Astrocyte (in vitro differentiated cells and primary cell): ENCODE data around the gene SLC17A7. TPM values are rescaled to one million over a fixed set of nuclear protein-coding genes. Genes with fewer than 3 reads are reported as not detected.

Source experiments
- DNase-seq: peaks from one replicate; pipeline ENCODE4 v3.0.0-alpha.2; 2010; ENCODE audit warnings: low read depth
- FAIRE-seq: peaks from 2 replicates; lab custom pipeline; 2011; peaks lifted over from hg19 to GRCh38; lab: Jason Lieb, UNC
- H2AFZ ChIP-seq: 2 replicates; pipeline ENCODE4 v1.6.0; 2012; ENCODE audit warnings: low read depth, low read length, inconsistent platforms
- H3K27ac ChIP-seq: 2 replicates; pipeline ENCODE4 v1.5.1; 2011; ENCODE audit warnings: low read depth, low read length, inconsistent platforms
- H3K27me3 ChIP-seq: 2 replicates; pipeline ENCODE4 v1.6.0; 2011; ENCODE audit warnings: low read length, inconsistent platforms; ENCODE audit not compliant: insufficient read depth
- H3K36me3 ChIP-seq: 2 replicates; pipeline ENCODE4 v1.5.1; 2011; ENCODE audit warnings: low read length, inconsistent platforms; ENCODE audit not compliant: insufficient read depth
- H3K4me1 ChIP-seq: 2 replicates; pipeline ENCODE4 v1.5.1; 2011; ENCODE audit warnings: low read length, inconsistent platforms; ENCODE audit not compliant: insufficient read depth
- H3K4me2 ChIP-seq: 2 replicates; pipeline ENCODE4 v1.6.0; 2012; ENCODE audit warnings: low read length, inconsistent platforms
- H3K4me3 ChIP-seq: 2 replicates; pipeline ENCODE4 v1.5.1; 2011; ENCODE audit warnings: low read depth, mild to moderate bottlenecking, low read length, inconsistent platforms; ENCODE audit not compliant: insufficient read depth
- H3K79me2 ChIP-seq: 2 replicates; pipeline ENCODE4 v1.6.0; 2012; ENCODE audit warnings: mild to moderate bottlenecking, low read length, inconsistent platforms; ENCODE audit not compliant: insufficient read depth
- H3K9ac ChIP-seq: 2 replicates; pipeline ENCODE4 v1.6.0; 2012; ENCODE audit warnings: mild to moderate bottlenecking, low read length, inconsistent platforms
- H3K9me3 ChIP-seq: 2 replicates; pipeline ENCODE4 v1.5.1; 2012; ENCODE audit warnings: low read depth, mild to moderate bottlenecking, low read length, inconsistent platforms; ENCODE audit not compliant: insufficient read depth
- H4K20me1 ChIP-seq: 2 replicates; pipeline ENCODE4 v1.6.0; 2012; ENCODE audit warnings: low read length, inconsistent platforms; ENCODE audit not compliant: insufficient read depth
- H3K27ac Mint-ChIP-seq: one replicate; pipeline ENCODE4 v1.8.0; 2021; ENCODE audit warnings: mild to moderate bottlenecking, mixed read lengths; ENCODE audit not compliant: unreplicated experiment
- H3K27me3 Mint-ChIP-seq: one replicate; pipeline ENCODE4 v1.8.0; 2021; ENCODE audit warnings: low read depth, mixed read lengths; ENCODE audit not compliant: unreplicated experiment
- H3K36me3 Mint-ChIP-seq: one replicate; pipeline ENCODE4 v1.8.0; 2021; ENCODE audit warnings: low read depth, mixed read lengths; ENCODE audit not compliant: unreplicated experiment
- H3K4me1 Mint-ChIP-seq: one replicate; pipeline ENCODE4 v1.8.0; 2021; ENCODE audit warnings: low read depth, mixed read lengths; ENCODE audit not compliant: unreplicated experiment
- H3K4me3 Mint-ChIP-seq: one replicate; pipeline ENCODE4 v1.8.0; 2021; ENCODE audit warnings: mild to moderate bottlenecking, moderate library complexity, mixed read lengths; ENCODE audit not compliant: unreplicated experiment
- H3K9me3 Mint-ChIP-seq: one replicate; pipeline ENCODE4 v1.8.0; 2021; ENCODE audit warnings: mild to moderate bottlenecking, mixed read lengths; ENCODE audit not compliant: unreplicated experiment
- EZH2 ChIP-seq: IDR thresholded peaks from 2 replicates; pipeline ENCODE4 v1.6.1; 2012; ENCODE audit warnings: mild to moderate bottlenecking, low read length, inconsistent platforms; ENCODE audit not compliant: insufficient read depth
- total RNA-seq: library from RNA; stranded (reverse); gene quantifications from 2 replicates; pipeline ENCODE4 v1.2.1, GENCODE V29; 2021
- TF ChIP-seq, protein P1 (sequence below): IDR thresholded peaks from 2 replicates; pipeline ENCODE4 v1.5.1; 2011; ENCODE audit warnings: low read depth, mild to moderate bottlenecking, inconsistent platforms, low read length, moderate library complexity; ENCODE audit not compliant: insufficient read depth

Gene SLC17A7
- total RNA-seq, 1 donor from 2014 or later, result 0.16 TPM

DNA sequence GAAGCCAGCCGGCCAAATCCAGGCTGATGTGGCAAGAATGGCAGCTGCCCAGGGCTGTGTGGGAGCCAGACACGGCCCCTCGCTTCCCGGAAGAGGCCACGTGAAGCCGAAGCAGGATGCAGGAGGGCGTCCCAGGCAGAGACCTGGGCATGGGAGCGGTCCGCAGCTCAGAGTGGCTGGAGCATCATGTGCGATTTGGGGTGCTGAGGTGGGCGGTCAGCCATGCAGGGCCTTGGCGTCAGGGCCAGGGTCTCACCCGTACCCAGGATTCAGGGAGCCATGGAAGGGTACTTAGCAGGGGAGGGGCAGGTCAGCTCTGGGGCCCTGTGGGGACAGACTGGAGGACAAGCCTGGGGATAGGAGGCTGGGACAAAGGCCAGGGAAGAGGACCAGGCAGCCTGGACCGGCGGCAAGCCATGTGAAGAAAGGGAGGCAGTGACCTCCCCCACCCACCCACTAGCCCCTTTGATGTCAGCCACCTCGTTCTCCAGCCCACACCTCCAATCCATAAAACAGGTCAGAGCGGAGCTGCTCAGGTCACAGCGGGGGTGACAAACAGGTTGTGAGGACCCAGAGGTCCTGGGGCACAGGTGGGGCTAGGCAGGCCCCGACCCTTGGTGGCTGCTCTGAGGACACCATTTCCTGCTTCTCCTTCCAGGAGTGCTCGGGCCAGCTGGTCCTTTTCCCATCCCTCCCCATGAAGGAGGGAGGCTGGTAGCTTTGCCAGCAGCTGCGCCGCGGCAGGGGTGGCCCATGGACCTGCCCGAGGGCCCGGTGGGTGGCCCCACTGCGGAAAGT lies 51.0 kb downstream of the SLC17A7 start:
- TF ChIP-seq EZH2, result no peak
- TF ChIP-seq, protein P1, sequence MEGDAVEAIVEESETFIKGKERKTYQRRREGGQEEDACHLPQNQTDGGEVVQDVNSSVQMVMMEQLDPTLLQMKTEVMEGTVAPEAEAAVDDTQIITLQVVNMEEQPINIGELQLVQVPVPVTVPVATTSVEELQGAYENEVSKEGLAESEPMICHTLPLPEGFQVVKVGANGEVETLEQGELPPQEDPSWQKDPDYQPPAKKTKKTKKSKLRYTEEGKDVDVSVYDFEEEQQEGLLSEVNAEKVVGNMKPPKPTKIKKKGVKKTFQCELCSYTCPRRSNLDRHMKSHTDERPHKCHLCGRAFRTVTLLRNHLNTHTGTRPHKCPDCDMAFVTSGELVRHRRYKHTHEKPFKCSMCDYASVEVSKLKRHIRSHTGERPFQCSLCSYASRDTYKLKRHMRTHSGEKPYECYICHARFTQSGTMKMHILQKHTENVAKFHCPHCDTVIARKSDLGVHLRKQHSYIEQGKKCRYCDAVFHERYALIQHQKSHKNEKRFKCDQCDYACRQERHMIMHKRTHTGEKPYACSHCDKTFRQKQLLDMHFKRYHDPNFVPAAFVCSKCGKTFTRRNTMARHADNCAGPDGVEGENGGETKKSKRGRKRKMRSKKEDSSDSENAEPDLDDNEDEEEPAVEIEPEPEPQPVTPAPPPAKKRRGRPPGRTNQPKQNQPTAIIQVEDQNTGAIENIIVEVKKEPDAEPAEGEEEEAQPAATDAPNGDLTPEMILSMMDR, result no peak
- DNase-seq (no peak), FAIRE-seq (no peak)
- H3K4me1 Mint-ChIP-seq, result no peaks in the 10 kb centered on the region
- Histone ChIP-seq H3K36me3 (no peaks in the 10 kb centered on the region), H3K4me2 (no peak overlapping the region), H3K4me1 (no peaks in the 10 kb centered on the region), H3K27ac (no peak overlapping the region), H4K20me1 (no peaks in the 10 kb centered on the region), H3K9ac (no peak overlapping the region), H3K27me3 (peaks cover 2% of the 10 kb centered on the region), H3K79me2 (no peaks in the 10 kb centered on the region), H2AFZ (no peak overlapping the region), H3K9me3 (no peaks in the 10 kb centered on the region), H3K4me3 (no peak overlapping the region)
- no peaks in the 10 kb centered on the region for H3K36me3 Mint-ChIP-seq
- H3K4me3 Mint-ChIP-seq, result no peak overlapping the region
- H3K9me3 Mint-ChIP-seq, result no peaks in the 10 kb centered on the region
- peaks cover 35% of the 10 kb centered on the region for H3K27me3 Mint-ChIP-seq
- H3K27ac Mint-ChIP-seq, result no peak overlapping the region

DNA sequence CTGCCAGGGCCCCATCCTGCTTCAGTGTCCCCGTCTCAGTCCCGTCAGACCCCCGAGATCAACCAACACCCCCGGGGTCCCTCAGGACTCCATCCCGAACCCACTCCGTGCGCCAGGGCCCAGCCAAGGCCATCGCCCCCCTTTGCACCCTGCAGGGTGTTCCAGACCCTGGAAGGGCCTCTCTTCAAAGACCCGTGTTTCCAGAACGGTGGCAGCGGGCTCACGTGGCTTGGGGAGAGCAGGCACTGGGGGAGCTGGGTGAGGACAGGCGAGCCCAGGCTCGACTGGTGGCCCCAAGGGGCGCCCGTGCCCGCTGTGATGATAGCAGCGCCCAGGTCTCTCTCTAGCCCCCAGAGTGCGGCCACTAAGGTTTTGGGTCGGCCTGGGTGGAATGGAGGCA lies 51.9 kb downstream of the SLC17A7 start:
- no peak for FAIRE-seq

More for the DNA sequence above, 51.9 kb downstream of the SLC17A7 start:
- H3K4me1 ChIP-seq, result no peaks in the 10 kb centered on the region
- H3K4me3 Mint-ChIP-seq, result no peak overlapping the region
- H3K36me3 Mint-ChIP-seq, result no peaks in the 10 kb centered on the region
- H4K20me1 ChIP-seq, result no peaks in the 10 kb centered on the region
- no peaks in the 10 kb centered on the region for H3K4me1 Mint-ChIP-seq
- TF ChIP-seq, protein P1, result no peak
- TF ChIP-seq EZH2, result no peak
- no peaks in the 10 kb centered on the region for H3K9me3 ChIP-seq
- no peak overlapping the region for H2AFZ ChIP-seq
- H3K27ac Mint-ChIP-seq, result no peak overlapping the region
- H3K9me3 Mint-ChIP-seq, result no peaks in the 10 kb centered on the region
- no peaks in the 10 kb centered on the region for H3K79me2 ChIP-seq
- no peak overlapping the region for H3K4me2 ChIP-seq
- H3K4me3 ChIP-seq, result no peak overlapping the region
- H3K27me3 ChIP-seq, result peaks cover 2% of the 10 kb centered on the region
- H3K27me3 Mint-ChIP-seq, result peaks cover 32% of the 10 kb centered on the region
- no peak overlapping the region for H3K27ac ChIP-seq
- H3K36me3 ChIP-seq, result no peaks in the 10 kb centered on the region
- DNase-seq, result no peak
- H3K9ac ChIP-seq, result no peak overlapping the region
